Erythroblast (primary cell): ENCODE results near the gene COL6A2.
"Not testable (repeated sequence)": the region's sequence is repeated elsewhere in the genome, so short reads cannot be mapped to it uniquely, and the experiment has no call there.

Source experiments
- DNase-seq, 2 experiments: peaks; one replicate each; lab custom pipeline; 2025; lab: John Stamatoyannopoulos, UW
- GATA1 ChIP-seq: IDR thresholded peaks from 2 replicates; pipeline ENCODE4 v1.6.1; 2011; ENCODE audit warnings: low read depth, mild to moderate bottlenecking, control low read depth, low read length, moderate library complexity
- POLR2A ChIP-seq: IDR thresholded peaks from 2 replicates; pipeline ENCODE4 v1.6.1; 2011; ENCODE audit warnings: mild to moderate bottlenecking, low read length

The COL6A2 gene

GRCh38 chr21:46078322-46078977 is 19.5 kb upstream of the COL6A2 start:
- TF ChIP-seq GATA1 (no peak), POLR2A (no peak)
- no peak for DNase-seq

- no peak for DNase-seq
- TF ChIP-seq GATA1 (no peak), POLR2A (no peak)
Measured at GRCh38 chr21:46078978-46079351, 18.9 kb upstream of the COL6A2 start.

GRCh38 chr21:46079352-46080170 is 18.4 kb upstream of the COL6A2 start:
- DNase-seq, result no peak
- no peak for TF ChIP-seq GATA1
- no peak for TF ChIP-seq POLR2A

- TF ChIP-seq GATA1 (no peak), POLR2A (no peak)
- no peak for DNase-seq
Measured at GRCh38 chr21:46080171-46081021, 17.5 kb upstream of the COL6A2 start.

GRCh38 chr21:46081022-46081861 is 16.7 kb upstream of the COL6A2 start:
- TF ChIP-seq GATA1, result no peak
- no peak for TF ChIP-seq POLR2A
- DNase-seq, result no peak

- no peak for DNase-seq
- TF ChIP-seq POLR2A (no peak), GATA1 (no peak)
Measured at GRCh38 chr21:46081862-46082712, 15.8 kb upstream of the COL6A2 start.

- TF ChIP-seq POLR2A (no peak), GATA1 (no peak)
- no peak for DNase-seq
Measured at GRCh38 chr21:46082713-46082962, 15.3 kb upstream of the COL6A2 start.

- TF ChIP-seq POLR2A, result no peak
- TF ChIP-seq GATA1, result no peak
- DNase-seq, result no peak
Measured at GRCh38 chr21:46082963-46083790, 14.7 kb upstream of the COL6A2 start.

- no peak for TF ChIP-seq POLR2A
- no peak for TF ChIP-seq GATA1
- DNase-seq, result no peak
Measured at GRCh38 chr21:46083791-46084561, 13.9 kb upstream of the COL6A2 start.

GRCh38 chr21:46084709-46085108 is 13.2 kb upstream of the COL6A2 start:
- no peak for DNase-seq
- no peak for TF ChIP-seq GATA1
- TF ChIP-seq POLR2A, result no peak

GRCh38 chr21:46085259-46085658 is 12.7 kb upstream of the COL6A2 start:
- not testable (repeated sequence) for DNase-seq
